K562 (cell line): ENCODE data around the gene HPS3.
"Not testable (repeated sequence)": the region's sequence is repeated elsewhere in the genome, so short reads cannot be mapped to it uniquely, and the experiment has no call there.

Experiments used
- EP300 ChIP-seq: IDR thresholded peaks from 2 replicates; pipeline ENCODE4 v1.6.1; 2012; ENCODE audit warnings: low read length, improper control_type of control experiment
- ETV5 ChIP-seq: sonication (generic); formaldehyde crosslinking; IDR thresholded peaks from 2 replicates; pipeline ENCODE4 v1.4.0; 2020; ENCODE audit warnings: low read depth, mild to moderate bottlenecking, missing genetic modification reagents
- KAT7 ChIP-seq: sonication (generic); formaldehyde crosslinking; IDR thresholded peaks from 2 replicates; pipeline ENCODE4 v1.8.0; 2022; ENCODE audit warnings: missing genetic modification reagents, mild to moderate bottlenecking, borderline replicate concordance
- KDM1A ChIP-seq, 2 experiments: fragments of 450-650 bp; IDR thresholded peaks; 2 replicates each; pipeline ENCODE4 v1.6.1; 2016; ENCODE audit warnings: mild to moderate bottlenecking in 2 of 2
- NFATC3 ChIP-seq: fragments of 450-650 bp; IDR thresholded peaks from 2 replicates; pipeline ENCODE4 v1.6.1; 2017; ENCODE audit warnings: mild to moderate bottlenecking
- POLR2A ChIP-seq: fragments of 450-650 bp; conservative IDR thresholded peaks from 2 replicates; pipeline ENCODE4 v1.6.1; 2016
- RCOR1 ChIP-seq, 2 experiments: IDR thresholded peaks; 2 replicates each; pipeline ENCODE4 v1.6.1; 2012; ENCODE audit warnings: low read depth in 2 of 2, low read length in 2 of 2, borderline replicate concordance in 1 of 2, improper control_type of control experiment in 1 of 2
- ZBTB1 ChIP-seq: sonication (generic); formaldehyde crosslinking; IDR thresholded peaks from 2 replicates; pipeline ENCODE4 v1.8.1; 2023; ENCODE audit warnings: missing genetic modification reagents, low read depth, mild to moderate bottlenecking, borderline replicate concordance

DNA sequence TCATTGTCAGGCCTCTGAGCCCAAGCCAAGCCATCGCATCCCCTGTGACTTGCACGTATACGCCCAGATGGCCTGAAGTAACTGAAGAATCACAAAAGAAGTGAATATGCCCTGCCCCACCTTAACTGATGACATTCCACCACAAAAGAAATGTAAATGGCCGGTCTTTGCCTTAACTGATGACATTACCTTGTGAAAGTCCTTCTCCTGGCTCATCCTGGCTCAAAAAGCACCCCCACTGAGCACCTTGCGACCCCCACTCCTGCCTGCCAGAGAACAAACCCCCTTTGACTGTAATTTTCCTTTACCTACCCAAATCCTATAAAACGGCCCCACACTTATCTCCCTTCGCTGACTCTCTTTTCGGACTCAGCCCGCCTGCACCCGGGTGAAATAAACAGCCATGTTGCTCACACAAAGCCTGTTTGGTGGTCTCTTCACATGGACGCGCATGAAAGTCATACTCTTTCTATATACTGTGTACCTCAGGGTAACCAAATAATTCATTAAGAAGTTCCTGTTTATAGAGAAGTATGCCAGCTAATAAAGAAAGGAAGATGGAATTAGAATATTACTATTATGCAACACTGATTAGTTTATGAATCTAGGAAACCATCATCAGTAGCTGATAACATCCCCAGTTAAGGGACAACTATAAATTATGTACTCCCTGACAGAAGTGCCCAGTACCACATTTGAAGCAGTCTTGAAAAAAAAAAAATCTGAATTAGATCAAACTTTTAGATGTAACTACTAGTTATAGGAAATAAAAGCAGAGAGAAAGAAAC lies 67.6 kb downstream of the HPS3 start:
- not testable (repeated sequence) for TF ChIP-seq ETV5 (CRISPR knock-in tag); ZBTB1; NFATC3; RCOR1 (IDR thresholded peaks at IDR 0.05; ENCODE audit: borderline replicate concordance in 1 of 2, low read depth in 2 of 2, low read length in 2 of 2); EP300; KAT7 (CRISPR knock-in tag); POLR2A; KDM1A (IDR thresholded peaks at IDR 0.05)
